ENCODE results near the gene C16orf86.

DNA sequence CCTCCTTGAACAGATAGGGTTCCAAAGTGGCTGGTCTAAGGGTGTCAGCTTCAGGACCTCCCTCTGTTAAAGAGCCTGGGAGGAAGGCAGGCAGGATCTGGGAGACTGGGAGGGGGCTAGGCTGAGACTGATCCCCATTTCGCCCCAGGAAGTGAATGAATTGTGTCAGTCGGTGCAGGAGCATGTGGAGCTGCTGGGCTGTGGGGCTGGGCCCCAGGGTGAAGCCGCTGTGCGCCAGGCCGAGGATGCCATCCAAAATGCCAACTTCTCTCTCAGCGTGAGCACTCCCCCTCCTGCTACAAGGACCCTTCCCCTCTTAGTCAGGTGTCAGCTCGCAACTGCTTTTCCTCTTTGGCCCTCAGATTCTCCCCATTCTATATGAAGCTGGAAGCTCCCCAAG, 15.6 kb upstream of the C16orf86 start:
- TF ChIP-seq, protein P1, sequence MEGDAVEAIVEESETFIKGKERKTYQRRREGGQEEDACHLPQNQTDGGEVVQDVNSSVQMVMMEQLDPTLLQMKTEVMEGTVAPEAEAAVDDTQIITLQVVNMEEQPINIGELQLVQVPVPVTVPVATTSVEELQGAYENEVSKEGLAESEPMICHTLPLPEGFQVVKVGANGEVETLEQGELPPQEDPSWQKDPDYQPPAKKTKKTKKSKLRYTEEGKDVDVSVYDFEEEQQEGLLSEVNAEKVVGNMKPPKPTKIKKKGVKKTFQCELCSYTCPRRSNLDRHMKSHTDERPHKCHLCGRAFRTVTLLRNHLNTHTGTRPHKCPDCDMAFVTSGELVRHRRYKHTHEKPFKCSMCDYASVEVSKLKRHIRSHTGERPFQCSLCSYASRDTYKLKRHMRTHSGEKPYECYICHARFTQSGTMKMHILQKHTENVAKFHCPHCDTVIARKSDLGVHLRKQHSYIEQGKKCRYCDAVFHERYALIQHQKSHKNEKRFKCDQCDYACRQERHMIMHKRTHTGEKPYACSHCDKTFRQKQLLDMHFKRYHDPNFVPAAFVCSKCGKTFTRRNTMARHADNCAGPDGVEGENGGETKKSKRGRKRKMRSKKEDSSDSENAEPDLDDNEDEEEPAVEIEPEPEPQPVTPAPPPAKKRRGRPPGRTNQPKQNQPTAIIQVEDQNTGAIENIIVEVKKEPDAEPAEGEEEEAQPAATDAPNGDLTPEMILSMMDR (IDR thresholded peaks at IDR 0.05) = no peak
- no peak for TF ChIP-seq POLR2A (IDR thresholded peaks at IDR 0.05)

All from adrenal gland (tissue), 5 donors.